HUDEP-2 (cell line): ENCODE measurements around the gene IER5L.
"Not testable (repeated sequence)": the region's sequence is repeated elsewhere in the genome, so short reads cannot be mapped to it uniquely, and the experiment has no call there.

ENCODE experiments used
- DNase-seq, 76 experiments: peaks; one replicate each; lab custom pipeline; 2025; ENCODE audit not compliant: unreplicated experiment in 76 of 76; lab: John Stamatoyannopoulos, UW

The IER5L gene

GRCh38 chr9:129204840-129205239 is 26.8 kb upstream of the IER5L start:
- DNase-seq: no peak

- DNase-seq: no peak
These were observed 25.5 kb upstream of the IER5L start for GRCh38 chr9:129203556-129203909.

GRCh38 chr9:129202613-129203555 is 24.8 kb upstream of the IER5L start:
- peak in 62 of 76 experiments; percentile 3 to 72 (median 42) for DNase-seq

GRCh38 chr9:129201866-129202265 is 23.8 kb upstream of the IER5L start:
- no peak for DNase-seq

GRCh38 chr9:129201289-129201688 is 23.2 kb upstream of the IER5L start:
- no peak for DNase-seq

GRCh38 chr9:129200255-129200654 is 22.2 kb upstream of the IER5L start:
- DNase-seq: no peak

- DNase-seq: no peak
These were observed 21.0 kb upstream of the IER5L start for GRCh38 chr9:129199044-129199435.

GRCh38 chr9:129198319-129199043 is 20.4 kb upstream of the IER5L start:
- DNase-seq: no peak

GRCh38 chr9:129197978-129198318 is 19.9 kb upstream of the IER5L start:
- DNase-seq: no peak

- not testable (repeated sequence) for DNase-seq
These were observed 19.0 kb upstream of the IER5L start for GRCh38 chr9:129197045-129197444.

- DNase-seq: no peak
These were observed 17.5 kb upstream of the IER5L start for GRCh38 chr9:129195606-129196005.

GRCh38 chr9:129194221-129194620 is 16.2 kb upstream of the IER5L start:
- DNase-seq: no peak

GRCh38 chr9:129193655-129194054 is 15.6 kb upstream of the IER5L start:
- DNase-seq: no peak

- DNase-seq: no peak
These were observed 13.2 kb upstream of the IER5L start for GRCh38 chr9:129191234-129191633.

GRCh38 chr9:129189971-129190370 is 11.9 kb upstream of the IER5L start:
- not testable (repeated sequence) for DNase-seq

- no peak for DNase-seq
These were observed 9.0 kb upstream of the IER5L start for GRCh38 chr9:129187042-129187441.

- DNase-seq: peak in 1 of 76 experiments; percentile 28
These were observed 7.9 kb upstream of the IER5L start for GRCh38 chr9:129185991-129186390.

- DNase-seq: no peak
These were observed 7.3 kb upstream of the IER5L start for GRCh38 chr9:129185402-129185801.

GRCh38 chr9:129184596-129185122 is 6.6 kb upstream of the IER5L start:
- no peak for DNase-seq

GRCh38 chr9:129184219-129184524 is 6.1 kb upstream of the IER5L start:
- no peak for DNase-seq

GRCh38 chr9:129183495-129184218 is 5.6 kb upstream of the IER5L start:
- DNase-seq: peak in 2 of 76 experiments; percentile 1 to 12
